HepG2 (cell line): ENCODE results near the gene COG4. TPM values are rescaled to one million over a fixed set of nuclear protein-coding genes. Genes with fewer than 3 reads are reported as not detected.

Experiments
- AGO2 ChIP-seq: fragments of 200-400 bp; formaldehyde crosslinking; optimal IDR thresholded peaks from 2 replicates; pipeline ENCODE3; 2017; ENCODE audit warnings: mild to moderate bottlenecking, low read depth, low read length, moderate library complexity
- ARNTL ChIP-seq: sonication (generic); formaldehyde crosslinking; IDR thresholded peaks from 2 replicates; pipeline ENCODE4 v1.4.0; 2020; ENCODE audit warnings: mild to moderate bottlenecking, missing genetic modification reagents
- CBX5 ChIP-seq: sonication (generic); formaldehyde crosslinking; IDR thresholded peaks from 2 replicates; pipeline ENCODE4 v1.4.0; 2020; ENCODE audit warnings: missing genetic modification reagents, borderline replicate concordance
- CENPT ChIP-seq: sonication (generic); formaldehyde crosslinking; IDR thresholded peaks from 2 replicates; pipeline ENCODE4 v1.8.0; 2022; ENCODE audit warnings: low read depth, mild to moderate bottlenecking, moderate library complexity, missing genetic modification reagents
- HOXD1 ChIP-seq: sonication (generic); formaldehyde crosslinking; IDR thresholded peaks from 2 replicates; pipeline ENCODE4 v1.5.0; 2020; ENCODE audit warnings: missing genetic modification reagents
- KDM2A ChIP-seq: sonication (generic); formaldehyde crosslinking; IDR thresholded peaks from 2 replicates; pipeline ENCODE4 v1.4.0; 2020; ENCODE audit warnings: low read depth, missing genetic modification reagents, borderline replicate concordance
- KLF13 ChIP-seq: sonication (generic); formaldehyde crosslinking; IDR thresholded peaks from 2 replicates; pipeline ENCODE4 v1.4.0; 2020; ENCODE audit warnings: mild to moderate bottlenecking, missing genetic modification reagents
- MEIS1 ChIP-seq: sonication (generic); formaldehyde crosslinking; IDR thresholded peaks from 2 replicates; pipeline ENCODE4 v1.9.0; 2021; ENCODE audit warnings: mild to moderate bottlenecking, missing genetic modification reagents, moderate library complexity, borderline replicate concordance
- NFATC3 ChIP-seq: sonication (generic); formaldehyde crosslinking; IDR thresholded peaks from 2 replicates; pipeline ENCODE4 v1.5.1; 2020; ENCODE audit warnings: mild to moderate bottlenecking, missing genetic modification reagents
- POLR2AphosphoS5 ChIP-seq: IDR thresholded peaks from 2 replicates; pipeline ENCODE4 v1.6.1; 2012; ENCODE audit warnings: low read depth, low read length
- PRPF4 ChIP-seq: fragments of 200-400 bp; formaldehyde crosslinking; IDR thresholded peaks from 2 replicates; pipeline ENCODE4 v1.6.1; 2016; ENCODE audit warnings: low read length, low read depth; ENCODE audit not compliant: poor library complexity, severe bottlenecking
- SYNCRIP ChIP-seq: fragments of 200-400 bp; formaldehyde crosslinking; IDR thresholded peaks from 2 replicates; pipeline ENCODE4 v1.6.1; 2018; ENCODE audit warnings: mild to moderate bottlenecking, low read depth, low read length; ENCODE audit not compliant: insufficient read depth
- TOPORS ChIP-seq: sonication (generic); formaldehyde crosslinking; IDR thresholded peaks from 2 replicates; pipeline ENCODE4 v1.8.0; 2023; ENCODE audit warnings: mild to moderate bottlenecking, missing genetic modification reagents
- ZBTB42 ChIP-seq: sonication (generic); formaldehyde crosslinking; IDR thresholded peaks from 2 replicates; pipeline ENCODE4 v1.5.0; 2020; ENCODE audit warnings: mild to moderate bottlenecking, missing genetic modification reagents
- ZKSCAN8 ChIP-seq: IDR thresholded peaks from 2 replicates; pipeline ENCODE4 v1.6.1; 2016; ENCODE audit warnings: borderline replicate concordance, missing genetic modification reagents, missing compliant biosample characterization
- ZNF121 ChIP-seq: sonication (generic); formaldehyde crosslinking; IDR thresholded peaks from 2 replicates; pipeline ENCODE4 v1.5.0; 2020; ENCODE audit warnings: mild to moderate bottlenecking, missing genetic modification reagents
- ZNF337 ChIP-seq: sonication (generic); formaldehyde crosslinking; IDR thresholded peaks from 2 replicates; pipeline ENCODE4 v1.5.1; 2020; ENCODE audit warnings: missing genetic modification reagents, low read depth, mild to moderate bottlenecking, borderline replicate concordance
- ZNF432 ChIP-seq: sonication (generic); formaldehyde crosslinking; IDR thresholded peaks from 2 replicates; pipeline ENCODE4 v1.5.0; 2020; ENCODE audit warnings: missing genetic modification reagents, mild to moderate bottlenecking, borderline replicate concordance
- ZNF644 ChIP-seq: IDR thresholded peaks from 2 replicates; pipeline ENCODE4 v1.6.1; 2016; ENCODE audit warnings: low read depth
- ZSCAN29 ChIP-seq: sonication (generic); formaldehyde crosslinking; conservative IDR thresholded peaks from 2 replicates; pipeline ENCODE4 v1.4.0; 2020; ENCODE audit warnings: mild to moderate bottlenecking, missing genetic modification reagents
- polyA plus RNA-seq, 8 experiments: library from polyadenylated mRNA; depleted of rRNA in 3 of 8; stranded (reverse) in 7 of 8; unstranded in 1 of 8; fragments of >200 nt; fragmentation: Illumina TruSeq in 4 of 8; extraction: Trizol in 4 of 8; gene quantifications; 2 replicates each; pipeline versions ENCODE4 v1.2.1 to v1.2.3, GENCODE V29; 2011 to 2016; ENCODE audit warnings: low read depth in 4 of 8, missing spikeins in 1 of 8, mixed read lengths in 1 of 8; ENCODE audit not compliant: insufficient read depth in 1 of 8
- total RNA-seq, 5 experiments: library from RNA; depleted of rRNA; stranded (reverse); fragments of >200 nt; fragmentation: Illumina TruSeq; extraction: Trizol; gene quantifications; 2 replicates each; pipeline ENCODE4 v1.2.3, GENCODE V29; 2016; ENCODE audit warnings: low read depth in 1 of 5
- TF ChIP-seq, protein P1 (sequence below): sonication (generic); formaldehyde crosslinking; IDR thresholded peaks from 2 replicates; pipeline ENCODE4 v1.5.0; 2020; ENCODE audit warnings: missing genetic modification reagents
- TF ChIP-seq, protein P2 (sequence below): sonication (generic); formaldehyde crosslinking; IDR thresholded peaks from 2 replicates; pipeline ENCODE4 v1.4.0; 2020; ENCODE audit warnings: missing genetic modification reagents
- TF ChIP-seq, protein P3 (sequence below): sonication (generic); formaldehyde crosslinking; IDR thresholded peaks from 2 replicates; pipeline ENCODE4 v1.4.0; 2020; ENCODE audit warnings: missing genetic modification reagents
- TF ChIP-seq, protein P4 (sequence below): IDR thresholded peaks from 2 replicates; pipeline ENCODE4 v1.6.1; 2016; ENCODE audit warnings: control low read depth
- TF ChIP-seq, protein P5 (sequence below): sonication (generic); formaldehyde crosslinking; IDR thresholded peaks from 2 replicates; pipeline ENCODE4 v1.4.0; 2020; ENCODE audit warnings: missing genetic modification reagents

Gene COG4
- total and polyA plus RNA-seq, 2 of the 13 experiments (the other 11 are each of a cell fraction or from before 2014, with no cell fraction given) = 51.1 to 73.8 TPM

DNA sequence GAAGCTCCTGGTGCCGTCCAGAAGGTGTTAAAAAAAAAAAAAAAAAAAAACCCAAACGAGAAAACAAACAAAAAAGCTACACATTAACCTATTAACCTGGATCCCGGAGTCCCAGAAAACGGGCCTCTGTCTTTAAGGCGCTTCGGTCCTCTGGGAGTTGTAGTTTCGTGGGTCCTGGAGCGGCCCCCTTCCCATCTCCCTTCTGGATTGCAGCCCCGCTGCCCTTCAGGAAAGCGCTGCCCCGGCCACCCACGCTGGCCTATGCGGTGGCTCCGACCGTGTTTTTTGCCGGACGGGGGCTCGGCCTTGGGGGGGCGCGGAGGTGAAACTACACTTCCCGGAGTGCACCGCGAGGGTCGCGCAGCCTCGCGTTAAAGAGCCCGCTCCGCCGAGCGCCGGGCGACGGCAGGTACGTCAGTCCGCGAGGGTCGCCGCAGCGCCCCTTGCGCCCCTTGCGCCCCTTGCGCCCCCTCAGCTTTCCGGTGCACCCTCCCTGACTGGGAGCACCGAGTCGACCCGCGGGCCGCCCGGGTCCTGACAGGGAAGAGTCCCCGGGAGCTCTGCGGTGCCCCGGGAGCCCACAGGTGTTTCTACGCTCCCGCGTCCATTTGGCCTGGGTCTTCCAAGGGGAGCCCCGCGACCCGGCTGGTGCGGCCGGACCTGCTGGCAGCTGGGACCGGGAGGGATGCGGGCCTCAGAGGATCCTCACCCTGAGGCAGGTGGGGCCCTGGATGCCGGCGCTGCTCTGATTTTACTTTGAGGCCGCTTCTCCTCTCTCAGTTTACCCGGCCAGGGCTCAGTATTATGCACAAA, 68.9 kb downstream of the COG4 start, which contains the start of gene FCSK (continued):
- TF ChIP-seq, protein P1, sequence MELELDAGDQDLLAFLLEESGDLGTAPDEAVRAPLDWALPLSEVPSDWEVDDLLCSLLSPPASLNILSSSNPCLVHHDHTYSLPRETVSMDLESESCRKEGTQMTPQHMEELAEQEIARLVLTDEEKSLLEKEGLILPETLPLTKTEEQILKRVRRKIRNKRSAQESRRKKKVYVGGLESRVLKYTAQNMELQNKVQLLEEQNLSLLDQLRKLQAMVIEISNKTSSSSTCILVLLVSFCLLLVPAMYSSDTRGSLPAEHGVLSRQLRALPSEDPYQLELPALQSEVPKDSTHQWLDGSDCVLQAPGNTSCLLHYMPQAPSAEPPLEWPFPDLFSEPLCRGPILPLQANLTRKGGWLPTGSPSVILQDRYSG (CRISPR knock-in tag) = peak; percentile 89; the same call in 1 of the 2 replicates
- TF ChIP-seq CBX5 (peak; percentile 80; the same call in 1 of the 2 replicates), ZNF121 (CRISPR knock-in tag) (no peak), ARNTL (peak; percentile 59), ZNF644 (CRISPR knock-in tag) (no peak), PRPF4 (no peak), ZKSCAN8 (CRISPR knock-in tag) (peak; percentile 59; the same call in 1 of the 2 replicates), ZSCAN29 (CRISPR knock-in tag) (no peak), KDM2A (CRISPR knock-in tag) (peak; percentile 93), CENPT (CRISPR knock-in tag) (0 out of 2 replicates have a peak, but pooled peaks have one; percentile 36), ZNF432 (CRISPR knock-in tag) (no peak), KLF13 (CRISPR knock-in tag) (peak; percentile 86; the same call in 1 of the 2 replicates), HOXD1 (CRISPR knock-in tag) (peak; percentile 88), NFATC3 (CRISPR knock-in tag) (0 out of 2 replicates have a peak, but pooled peaks have one; percentile 19), ZNF337 (CRISPR knock-in tag) (peak; percentile 85; the same call in 1 of the 2 replicates), SYNCRIP (no peak), MEIS1 (CRISPR knock-in tag) (peak; percentile 84), TOPORS (CRISPR knock-in tag) (no peak), AGO2 (peak; percentile 76), ZBTB42 (CRISPR knock-in tag) (peak; percentile 92), POLR2AphosphoS5 (peak; percentile 65)
- TF ChIP-seq, protein P2, sequence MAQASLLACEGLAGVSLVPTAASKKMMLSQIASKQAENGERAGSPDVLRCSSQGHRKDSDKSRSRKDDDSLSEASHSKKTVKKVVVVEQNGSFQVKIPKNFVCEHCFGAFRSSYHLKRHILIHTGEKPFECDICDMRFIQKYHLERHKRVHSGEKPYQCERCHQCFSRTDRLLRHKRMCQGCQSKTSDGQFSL = peak; percentile 91
- TF ChIP-seq, protein P3, sequence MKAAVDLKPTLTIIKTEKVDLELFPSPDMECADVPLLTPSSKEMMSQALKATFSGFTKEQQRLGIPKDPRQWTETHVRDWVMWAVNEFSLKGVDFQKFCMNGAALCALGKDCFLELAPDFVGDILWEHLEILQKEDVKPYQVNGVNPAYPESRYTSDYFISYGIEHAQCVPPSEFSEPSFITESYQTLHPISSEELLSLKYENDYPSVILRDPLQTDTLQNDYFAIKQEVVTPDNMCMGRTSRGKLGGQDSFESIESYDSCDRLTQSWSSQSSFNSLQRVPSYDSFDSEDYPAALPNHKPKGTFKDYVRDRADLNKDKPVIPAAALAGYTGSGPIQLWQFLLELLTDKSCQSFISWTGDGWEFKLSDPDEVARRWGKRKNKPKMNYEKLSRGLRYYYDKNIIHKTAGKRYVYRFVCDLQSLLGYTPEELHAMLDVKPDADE (CRISPR knock-in tag) = peak; percentile 65; the same call in 1 of the 2 replicates
- TF ChIP-seq, protein P4, sequence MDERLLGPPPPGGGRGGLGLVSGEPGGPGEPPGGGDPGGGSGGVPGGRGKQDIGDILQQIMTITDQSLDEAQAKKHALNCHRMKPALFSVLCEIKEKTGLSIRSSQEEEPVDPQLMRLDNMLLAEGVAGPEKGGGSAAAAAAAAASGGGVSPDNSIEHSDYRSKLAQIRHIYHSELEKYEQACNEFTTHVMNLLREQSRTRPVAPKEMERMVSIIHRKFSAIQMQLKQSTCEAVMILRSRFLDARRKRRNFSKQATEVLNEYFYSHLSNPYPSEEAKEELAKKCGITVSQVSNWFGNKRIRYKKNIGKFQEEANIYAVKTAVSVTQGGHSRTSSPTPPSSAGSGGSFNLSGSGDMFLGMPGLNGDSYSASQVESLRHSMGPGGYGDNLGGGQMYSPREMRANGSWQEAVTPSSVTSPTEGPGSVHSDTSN (CRISPR knock-in tag) = no peak
- TF ChIP-seq, protein P5, sequence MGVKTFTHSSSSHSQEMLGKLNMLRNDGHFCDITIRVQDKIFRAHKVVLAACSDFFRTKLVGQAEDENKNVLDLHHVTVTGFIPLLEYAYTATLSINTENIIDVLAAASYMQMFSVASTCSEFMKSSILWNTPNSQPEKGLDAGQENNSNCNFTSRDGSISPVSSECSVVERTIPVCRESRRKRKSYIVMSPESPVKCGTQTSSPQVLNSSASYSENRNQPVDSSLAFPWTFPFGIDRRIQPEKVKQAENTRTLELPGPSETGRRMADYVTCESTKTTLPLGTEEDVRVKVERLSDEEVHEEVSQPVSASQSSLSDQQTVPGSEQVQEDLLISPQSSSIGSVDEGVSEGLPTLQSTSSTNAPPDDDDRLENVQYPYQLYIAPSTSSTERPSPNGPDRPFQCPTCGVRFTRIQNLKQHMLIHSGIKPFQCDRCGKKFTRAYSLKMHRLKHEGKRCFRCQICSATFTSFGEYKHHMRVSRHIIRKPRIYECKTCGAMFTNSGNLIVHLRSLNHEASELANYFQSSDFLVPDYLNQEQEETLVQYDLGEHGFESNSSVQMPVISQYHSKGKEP = peak; percentile 63; the same call in 1 of the 2 replicates
